Esophagus muscularis mucosa (tissue), 3 donors: ENCODE measurements around the gene SNRPF.

Source experiments
- CTCF ChIP-seq, 3 experiments: fragments of 200-600 bp in 2 of 3; fragments of 450-650 bp in 1 of 3; sonication (generic) in 2 of 3; IDR thresholded peaks; one replicate each; pipeline ENCODE4 v1.5.1; 2017 to 2019; ENCODE audit warnings: antibody characterized with exemption in 3 of 3, mild to moderate bottlenecking in 2 of 3, moderate library complexity in 1 of 3
- POLR2A ChIP-seq: fragments of 450-650 bp; IDR thresholded peaks from one replicate; pipeline ENCODE4 v1.6.1; 2017; ENCODE audit warnings: antibody characterized with exemption, moderate library complexity, mild to moderate bottlenecking, low read depth
- POLR2AphosphoS5 ChIP-seq, 2 donors: sonication (generic); formaldehyde crosslinking; IDR thresholded peaks; one replicate each; pipeline ENCODE4 v1.6.1; 2017; ENCODE audit warnings: antibody characterized with exemption in 2 of 2

- TF ChIP-seq CTCF (IDR thresholded peaks at IDR 0.05) (no peak), POLR2A (no peak), POLR2AphosphoS5 (IDR thresholded peaks at IDR 0.05) (no peak)
These were observed 51.1 kb downstream of the SNRPF start for GRCh38 chr12:95909871-95910270.
